NCI-H2029 (cell line): ENCODE results near the gene CRB1.

Experiments used
- DNase-seq: peaks from one replicate; lab custom pipeline; 2025; lab: John Stamatoyannopoulos, UW

CRB1 gene

GRCh38 chr1:197304638-197305200 lies 36.7 kb downstream of the CRB1 start:
- DNase-seq, result no peak

GRCh38 chr1:197305925-197306324 lies 37.9 kb downstream of the CRB1 start:
- DNase-seq, result no peak

GRCh38 chr1:197306381-197307062 lies 38.5 kb downstream of the CRB1 start:
- no peak for DNase-seq

GRCh38 chr1:197307136-197307535 lies 39.1 kb downstream of the CRB1 start:
- no peak for DNase-seq

GRCh38 chr1:197307551-197307950 lies 39.5 kb downstream of the CRB1 start:
- DNase-seq, result no peak

GRCh38 chr1:197311081-197311480 lies 43.0 kb downstream of the CRB1 start:
- DNase-seq, result no peak

GRCh38 chr1:197312163-197312562 lies 44.1 kb downstream of the CRB1 start:
- DNase-seq, result no peak

GRCh38 chr1:197313713-197314112 lies 45.7 kb downstream of the CRB1 start:
- DNase-seq, result no peak

GRCh38 chr1:197314682-197315081 lies 46.6 kb downstream of the CRB1 start:
- no peak for DNase-seq

- no peak for DNase-seq
Measured at GRCh38 chr1:197319631-197320030, 51.6 kb downstream of the CRB1 start.

GRCh38 chr1:197320991-197321531 lies 53.0 kb downstream of the CRB1 start:
- DNase-seq, result no peak

- no peak for DNase-seq
Measured at GRCh38 chr1:197321811-197322210, 53.8 kb downstream of the CRB1 start.

- no peak for DNase-seq
Measured at GRCh38 chr1:197327776-197328364, 59.8 kb downstream of the CRB1 start.

- no peak for DNase-seq
Measured at GRCh38 chr1:197330213-197330612, 62.2 kb downstream of the CRB1 start.

- no peak for DNase-seq
Measured at GRCh38 chr1:197331565-197331964, 63.5 kb downstream of the CRB1 start.

- no peak for DNase-seq
Measured at GRCh38 chr1:197333041-197333440, 65.0 kb downstream of the CRB1 start.

GRCh38 chr1:197336571-197336970 lies 68.5 kb downstream of the CRB1 start:
- DNase-seq, result no peak

- DNase-seq, result no peak
Measured at GRCh38 chr1:197339106-197340060, 71.3 kb downstream of the CRB1 start.

GRCh38 chr1:197341626-197342025 lies 73.6 kb downstream of the CRB1 start:
- no peak for DNase-seq

- no peak for DNase-seq
Measured at GRCh38 chr1:197342044-197342565, 74.1 kb downstream of the CRB1 start.

GRCh38 chr1:197342669-197343068 lies 74.6 kb downstream of the CRB1 start:
- DNase-seq, result no peak
